ENCODE data around the gene CHST15. TPM values are rescaled to one million over a fixed set of nuclear protein-coding genes. Genes with fewer than 3 reads are reported as not detected.
A peak's percentile ranks its signal among the peaks of the same experiment; 100 is the strongest.

Gene CHST15
- total RNA-seq, 2 experiments from 2014 or later = 14.7 to 26.4 TPM

DNA sequence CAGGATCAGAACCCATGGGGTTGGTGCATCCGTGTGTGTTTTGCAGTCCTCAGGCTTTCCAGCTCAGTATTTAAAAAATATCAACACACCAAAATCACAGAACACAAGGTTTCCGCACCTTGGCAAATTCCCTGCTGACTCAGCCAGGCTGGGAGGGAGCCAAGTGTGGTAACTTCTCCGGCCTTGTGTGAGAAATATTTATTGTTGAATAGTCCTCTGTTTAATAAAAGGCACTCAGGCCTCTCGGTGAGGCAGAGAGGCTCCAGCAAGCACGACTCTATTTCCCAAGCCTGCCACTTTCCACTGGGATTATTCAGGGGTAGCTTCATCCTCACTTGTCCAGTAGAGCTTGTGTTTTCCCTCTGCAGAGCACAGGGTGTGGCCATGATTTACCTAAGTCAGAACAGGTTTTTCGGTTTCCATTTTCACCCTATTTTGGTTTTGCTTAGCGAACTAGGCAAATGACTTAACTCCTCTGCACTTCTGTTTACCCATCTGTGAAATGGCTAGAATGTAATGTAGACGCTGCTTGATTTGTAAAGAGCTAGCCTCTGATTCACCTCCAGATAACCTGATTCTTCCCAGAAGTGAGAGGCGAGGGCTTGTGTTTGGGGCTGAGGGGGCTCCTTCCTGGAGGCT, 13.0 kb upstream of the CHST15 start:
- peak; percentile 86 for DNase-seq (ENCODE audit: low spot score)
- ChIA-PET CTCF (ENCODE audit: unreplicated experiment) (interaction anchor here (0.8 to 2.3 kb wide), 10 partner anchors 9 to 110 kb away, joined by 3 to 10 read pairs (median 4); no protein-coding TSS in a partner anchor), POLR2A (interaction anchor here (0.6 to 5.3 kb wide), 24 partner anchors 11 to 552 kb away, joined by 3 to 56 read pairs (median 5); partner anchors contain the start of gene CHST15)
- H4K20me1 ChIP-seq (ENCODE audit: insufficient read depth, low read length) = no peaks in the 10 kb centered on the region
- peaks cover 100% of the 10 kb centered on the region for H3K4me1 ChIP-seq (ENCODE audit: insufficient read depth, low read length, poor library complexity, severe bottlenecking)
- no peaks in the 10 kb centered on the region for H3K36me3 ChIP-seq (ENCODE audit: insufficient read depth, low read length)
- H3K4me3 ChIP-seq (ENCODE audit: low read depth, low read length, poor library complexity, severe bottlenecking) = peak overlapping the region; percentile 65
- H3K27ac ChIP-seq (ENCODE audit: low read depth, low read length, poor library complexity, severe bottlenecking) = peak overlapping the region; percentile 94
- peaks cover 10% of the 10 kb centered on the region; the same call in 1 of the 2 replicates for H3K9me3 ChIP-seq (ENCODE audit: low read length)
- H3K4me2 ChIP-seq (ENCODE audit: low read length) = peak overlapping the region; percentile 93
- no peaks in the 10 kb centered on the region for H3K9me2 ChIP-seq (ENCODE audit: insufficient read depth, low read length)
- no peak for TF ChIP-seq EZH2phosphoT487 (IDR thresholded peaks at IDR 0.05; ENCODE audit: borderline replicate concordance, low read depth, low read length)
- TF ChIP-seq CTCF (conservative IDR thresholded peaks at IDR 0.05; ENCODE audit: low read length) = no peak
- peak overlapping the region; percentile 70 for H2AFZ ChIP-seq (ENCODE audit: low read length)
- intact Hi-C loops (cut with micrococcal nuclease; ENCODE audit: unreplicated experiment) = loop anchor here (5.0 to 10.0 kb wide), 2 partner anchors 109 to 118 kb away; no protein-coding TSS in a partner anchor
- BruUV-seq (replicated peaks) = no TSS peak
- H3K79me2 ChIP-seq (ENCODE audit: insufficient read depth, low read depth, low read length) = no peaks in the 10 kb centered on the region

- CTCF ChIA-PET (ENCODE audit: unreplicated experiment) = interaction anchor here (0.8 to 2.3 kb wide), 6 partner anchors 9 to 110 kb away, joined by 3 to 6 read pairs (median 4); no protein-coding TSS in a partner anchor
- peaks cover 95% of the 10 kb centered on the region for H3K4me1 ChIP-seq (ENCODE audit: insufficient read depth, low read length, poor library complexity, severe bottlenecking)
Measured at GRCh38 chr10:124105594-124105993, 12.2 kb upstream of the CHST15 start.

More at GRCh38 chr10:124105594-124105993, 12.2 kb upstream of the CHST15 start:
- peak overlapping the region; percentile 65 for H3K4me3 ChIP-seq (ENCODE audit: low read depth, low read length, poor library complexity, severe bottlenecking)
- intact Hi-C loops (cut with micrococcal nuclease; ENCODE audit: unreplicated experiment) = loop anchor here (1.0 to 10.0 kb wide), 4 partner anchors 12 to 119 kb away; partner anchors contain the start of gene CHST15
- DNase-seq (ENCODE audit: low spot score) = peak; percentile 71
- H3K36me3 ChIP-seq (ENCODE audit: insufficient read depth, low read length) = no peaks in the 10 kb centered on the region
- H4K20me1 ChIP-seq (ENCODE audit: insufficient read depth, low read length) = no peaks in the 10 kb centered on the region
- POLR2A ChIA-PET = interaction anchor here (0.6 to 5.3 kb wide), 22 partner anchors 10 to 298 kb away, joined by 3 to 56 read pairs (median 6); partner anchors contain the start of gene CHST15
- H3K27ac ChIP-seq (ENCODE audit: low read depth, low read length, poor library complexity, severe bottlenecking) = peak overlapping the region; percentile 94
- peak overlapping the region; percentile 93 for H3K4me2 ChIP-seq (ENCODE audit: low read length)
- no peaks in the 10 kb centered on the region for H3K79me2 ChIP-seq (ENCODE audit: insufficient read depth, low read depth, low read length)
- peak overlapping the region; percentile 70; the same call in 1 of the 2 replicates for H2AFZ ChIP-seq (ENCODE audit: low read length)
- H3K9me2 ChIP-seq (ENCODE audit: insufficient read depth, low read length) = no peaks in the 10 kb centered on the region
- TF ChIP-seq EZH2phosphoT487 (IDR thresholded peaks at IDR 0.05; ENCODE audit: borderline replicate concordance, low read depth, low read length) (no peak), CTCF (conservative IDR thresholded peaks at IDR 0.05; ENCODE audit: low read length) (no peak)
- BruUV-seq (replicated peaks) = TSS peak; percentile 91
- H3K9me3 ChIP-seq (ENCODE audit: low read length) = peaks cover 10% of the 10 kb centered on the region; the same call in 1 of the 2 replicates
